SK-N-SH treated with all-trans-retinoic acid at 6 μM for 48 hours (cell line): ENCODE results near the gene CXCR2.

ENCODE experiments used
- ATAC-seq: fragments of 200-7000 bp; cut with Tn5 transposase; 3 replicates; pipeline ENCODE4 v1.9.1; 2020; ENCODE audit warnings: mild to moderate bottlenecking, moderate library complexity
- ARNTL ChIP-seq: fragments of 450-650 bp; formaldehyde crosslinking; IDR thresholded peaks from 2 replicates; pipeline ENCODE4 v1.5.0; 2020; ENCODE audit warnings: low read depth, mild to moderate bottlenecking, moderate library complexity, borderline replicate concordance
- BACH2 ChIP-seq: fragments of 250-450 bp; sonication (Bioruptor Pico); IDR thresholded peaks from 2 replicates; pipeline ENCODE4 v1.9.0; 2021; ENCODE audit warnings: mild to moderate bottlenecking, borderline replicate concordance
- CREB5 ChIP-seq: fragments of 250-450 bp; sonication (Bioruptor Pico); IDR thresholded peaks from 2 replicates; pipeline ENCODE4 v1.5.1; 2020; ENCODE audit warnings: low read depth, mild to moderate bottlenecking, moderate library complexity
- CSDC2 ChIP-seq: fragments of 250-450 bp; sonication (Bioruptor Pico); IDR thresholded peaks from 2 replicates; pipeline ENCODE4 v1.5.0; 2020; ENCODE audit warnings: mild to moderate bottlenecking, moderate library complexity
- CSRNP3 ChIP-seq: fragments of 250-450 bp; sonication (Bioruptor Pico); IDR thresholded peaks from 2 replicates; pipeline ENCODE4 v1.5.1; 2021; ENCODE audit warnings: mild to moderate bottlenecking, moderate library complexity
- ESRRG ChIP-seq: fragments of 250-450 bp; sonication (Bioruptor Pico); IDR thresholded peaks from 2 replicates; pipeline ENCODE4 v1.6.1; 2021; ENCODE audit warnings: mild to moderate bottlenecking
- GLIS3 ChIP-seq: fragments of 250-450 bp; sonication (Bioruptor Pico); IDR thresholded peaks from 2 replicates; pipeline ENCODE4 v1.5.0; 2020; ENCODE audit warnings: mild to moderate bottlenecking, moderate library complexity
- PATZ1 ChIP-seq: fragments of 250-450 bp; sonication (Bioruptor Pico); IDR thresholded peaks from 2 replicates; pipeline ENCODE4 v1.8.0; 2020; ENCODE audit warnings: mild to moderate bottlenecking, moderate library complexity, borderline replicate concordance
- TCF4 ChIP-seq: fragments of 250-450 bp; sonication (Bioruptor Pico); IDR thresholded peaks from 2 replicates; pipeline ENCODE4 v1.8.0; 2021; ENCODE audit warnings: mild to moderate bottlenecking, moderate library complexity, borderline replicate concordance
- TOX ChIP-seq: fragments of 250-450 bp; sonication (Bioruptor Pico); IDR thresholded peaks from 2 replicates; pipeline ENCODE4 v1.8.0; 2021; ENCODE audit warnings: mild to moderate bottlenecking, moderate library complexity, borderline replicate concordance
- ZC3H10 ChIP-seq: fragments of 250-450 bp; sonication (Bioruptor Pico); IDR thresholded peaks from 2 replicates; pipeline ENCODE4 v1.5.1; 2021; ENCODE audit warnings: mild to moderate bottlenecking, moderate library complexity
- ZFP3 ChIP-seq: fragments of 250-450 bp; sonication (Bioruptor Pico); IDR thresholded peaks from 2 replicates; pipeline ENCODE4 v1.5.0; 2020; ENCODE audit warnings: mild to moderate bottlenecking, moderate library complexity
- ZFP30 ChIP-seq: fragments of 450-650 bp; formaldehyde crosslinking; IDR thresholded peaks from 2 replicates; pipeline ENCODE4 v1.5.0; 2022; ENCODE audit warnings: mild to moderate bottlenecking, moderate library complexity
- ZNF70 ChIP-seq: fragments of 450-650 bp; formaldehyde crosslinking; IDR thresholded peaks from 2 replicates; pipeline ENCODE4 v1.5.0; 2020; ENCODE audit warnings: mild to moderate bottlenecking, moderate library complexity
- ZNF8 ChIP-seq: fragments of 450-650 bp; formaldehyde crosslinking; IDR thresholded peaks from 2 replicates; pipeline ENCODE4 v1.5.0; 2020; ENCODE audit warnings: mild to moderate bottlenecking, moderate library complexity
- TF ChIP-seq, protein P1 (sequence below): fragments of 250-450 bp; sonication (Bioruptor Pico); IDR thresholded peaks from 2 replicates; pipeline ENCODE4 v1.8.0; 2021; ENCODE audit warnings: low read depth, mild to moderate bottlenecking, moderate library complexity, borderline replicate concordance
- TF ChIP-seq, protein P2 (sequence below): fragments of 250-450 bp; sonication (Bioruptor Pico); IDR thresholded peaks from 2 replicates; pipeline ENCODE4 v1.5.0; 2020; ENCODE audit warnings: mild to moderate bottlenecking, moderate library complexity

CXCR2 gene

GRCh38 chr2:218146056-218146455 is 20.2 kb downstream of the CXCR2 start:
- no peak for ATAC-seq
- TF ChIP-seq PATZ1 (CRISPR knock-in tag) (no peak), ZC3H10 (CRISPR knock-in tag) (no peak), CSDC2 (CRISPR knock-in tag) (no peak), ZNF8 (CRISPR knock-in tag) (no peak), BACH2 (CRISPR knock-in tag) (no peak), ESRRG (CRISPR knock-in tag) (no peak), ZNF70 (CRISPR knock-in tag) (no peak), TOX (CRISPR knock-in tag) (no peak), CREB5 (CRISPR knock-in tag) (no peak), ZFP3 (CRISPR knock-in tag) (no peak), ARNTL (CRISPR knock-in tag) (no peak), ZFP30 (CRISPR knock-in tag) (no peak)

DNA sequence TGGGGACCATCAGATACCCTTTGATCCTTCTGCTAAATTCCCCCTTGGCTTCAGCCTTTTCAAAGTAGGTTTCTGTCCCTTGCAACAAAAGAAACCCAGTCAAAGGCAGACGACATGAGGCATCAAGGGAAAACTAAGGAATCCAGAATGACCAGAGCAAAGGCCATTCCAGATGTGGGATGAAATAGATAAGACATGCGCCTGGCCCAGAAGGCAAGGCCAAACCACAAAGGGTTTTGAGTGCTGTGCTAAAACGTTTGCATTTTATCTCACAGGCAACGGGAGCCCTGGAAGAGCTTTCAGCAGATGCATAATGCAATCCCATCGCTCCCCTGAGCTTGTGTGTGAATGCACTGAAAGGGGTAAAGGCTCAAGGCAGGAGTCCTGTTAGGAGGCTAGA is 23.3 kb downstream of the CXCR2 start:
- ATAC-seq, result no peak
- TF ChIP-seq ZFP30 (CRISPR knock-in tag) (no peak), TOX (CRISPR knock-in tag) (no peak), ZNF70 (CRISPR knock-in tag) (no peak), TCF4 (CRISPR knock-in tag) (no peak), ARNTL (CRISPR knock-in tag) (no peak)
- TF ChIP-seq, protein P1, sequence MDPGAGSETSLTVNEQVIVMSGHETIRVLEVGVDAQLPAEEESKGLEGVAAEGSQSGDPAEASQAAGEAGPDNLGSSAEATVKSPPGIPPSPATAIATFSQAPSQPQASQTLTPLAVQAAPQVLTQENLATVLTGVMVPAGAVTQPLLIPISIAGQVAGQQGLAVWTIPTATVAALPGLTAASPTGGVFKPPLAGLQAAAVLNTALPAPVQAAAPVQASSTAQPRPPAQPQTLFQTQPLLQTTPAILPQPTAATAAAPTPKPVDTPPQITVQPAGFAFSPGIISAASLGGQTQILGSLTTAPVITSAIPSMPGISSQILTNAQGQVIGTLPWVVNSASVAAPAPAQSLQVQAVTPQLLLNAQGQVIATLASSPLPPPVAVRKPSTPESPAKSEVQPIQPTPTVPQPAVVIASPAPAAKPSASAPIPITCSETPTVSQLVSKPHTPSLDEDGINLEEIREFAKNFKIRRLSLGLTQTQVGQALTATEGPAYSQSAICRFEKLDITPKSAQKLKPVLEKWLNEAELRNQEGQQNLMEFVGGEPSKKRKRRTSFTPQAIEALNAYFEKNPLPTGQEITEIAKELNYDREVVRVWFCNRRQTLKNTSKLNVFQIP, result no peak

DNA sequence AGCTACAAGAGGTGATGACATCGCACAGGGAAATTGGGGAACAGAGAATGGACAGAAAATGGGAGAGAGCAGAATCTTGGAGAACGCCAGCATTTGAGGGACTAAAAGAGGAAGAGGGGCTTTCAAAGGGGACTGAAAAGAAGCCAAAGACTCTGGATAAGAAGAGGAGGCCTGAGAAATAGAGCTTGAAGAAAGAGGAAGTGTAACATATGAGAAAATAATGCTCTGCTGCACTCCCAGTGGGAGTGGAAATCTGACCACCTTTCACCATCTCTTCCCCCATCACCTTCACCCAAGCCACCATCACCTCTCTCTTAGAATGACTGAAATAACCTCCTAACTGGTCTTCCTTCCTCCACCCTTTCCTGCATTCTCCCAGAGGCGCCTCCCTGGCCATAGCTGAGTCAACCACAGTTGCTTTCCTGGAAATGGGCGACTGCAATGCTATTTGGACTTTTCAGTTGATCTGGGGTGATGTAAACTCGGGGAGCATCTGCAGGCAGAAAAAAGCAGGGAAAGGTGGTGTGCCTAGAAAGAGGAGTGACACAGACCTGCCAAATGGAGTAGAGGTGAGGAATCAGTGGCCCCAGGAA is 24.1 kb downstream of the CXCR2 start:
- TF ChIP-seq CSRNP3 (CRISPR knock-in tag) (no peak), GLIS3 (no peak), CREB5 (CRISPR knock-in tag) (no peak), TCF4 (CRISPR knock-in tag) (no peak)
- TF ChIP-seq, protein P2, sequence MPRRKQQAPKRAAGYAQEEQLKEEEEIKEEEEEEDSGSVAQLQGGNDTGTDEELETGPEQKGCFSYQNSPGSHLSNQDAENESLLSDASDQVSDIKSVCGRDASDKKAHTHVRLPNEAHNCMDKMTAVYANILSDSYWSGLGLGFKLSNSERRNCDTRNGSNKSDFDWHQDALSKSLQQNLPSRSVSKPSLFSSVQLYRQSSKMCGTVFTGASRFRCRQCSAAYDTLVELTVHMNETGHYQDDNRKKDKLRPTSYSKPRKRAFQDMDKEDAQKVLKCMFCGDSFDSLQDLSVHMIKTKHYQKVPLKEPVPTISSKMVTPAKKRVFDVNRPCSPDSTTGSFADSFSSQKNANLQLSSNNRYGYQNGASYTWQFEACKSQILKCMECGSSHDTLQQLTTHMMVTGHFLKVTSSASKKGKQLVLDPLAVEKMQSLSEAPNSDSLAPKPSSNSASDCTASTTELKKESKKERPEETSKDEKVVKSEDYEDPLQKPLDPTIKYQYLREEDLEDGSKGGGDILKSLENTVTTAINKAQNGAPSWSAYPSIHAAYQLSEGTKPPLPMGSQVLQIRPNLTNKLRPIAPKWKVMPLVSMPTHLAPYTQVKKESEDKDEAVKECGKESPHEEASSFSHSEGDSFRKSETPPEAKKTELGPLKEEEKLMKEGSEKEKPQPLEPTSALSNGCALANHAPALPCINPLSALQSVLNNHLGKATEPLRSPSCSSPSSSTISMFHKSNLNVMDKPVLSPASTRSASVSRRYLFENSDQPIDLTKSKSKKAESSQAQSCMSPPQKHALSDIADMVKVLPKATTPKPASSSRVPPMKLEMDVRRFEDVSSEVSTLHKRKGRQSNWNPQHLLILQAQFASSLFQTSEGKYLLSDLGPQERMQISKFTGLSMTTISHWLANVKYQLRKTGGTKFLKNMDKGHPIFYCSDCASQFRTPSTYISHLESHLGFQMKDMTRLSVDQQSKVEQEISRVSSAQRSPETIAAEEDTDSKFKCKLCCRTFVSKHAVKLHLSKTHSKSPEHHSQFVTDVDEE (CRISPR knock-in tag), result no peak

More for the DNA sequence above, 24.1 kb downstream of the CXCR2 start:
- no peak for ATAC-seq
